ENCODE data around the gene KCNJ9. TPM values are rescaled to one million over a fixed set of nuclear protein-coding genes. Genes with fewer than 3 reads are reported as not detected.
"Not testable (repeated sequence)": the region's sequence is repeated elsewhere in the genome, so short reads cannot be mapped to it uniquely, and the experiment has no call there.

KCNJ9 gene
- total and polyA plus RNA-seq, 7 experiments from 2014 or later = 0.06 to 0.08 TPM; not detected in 5

DNA sequence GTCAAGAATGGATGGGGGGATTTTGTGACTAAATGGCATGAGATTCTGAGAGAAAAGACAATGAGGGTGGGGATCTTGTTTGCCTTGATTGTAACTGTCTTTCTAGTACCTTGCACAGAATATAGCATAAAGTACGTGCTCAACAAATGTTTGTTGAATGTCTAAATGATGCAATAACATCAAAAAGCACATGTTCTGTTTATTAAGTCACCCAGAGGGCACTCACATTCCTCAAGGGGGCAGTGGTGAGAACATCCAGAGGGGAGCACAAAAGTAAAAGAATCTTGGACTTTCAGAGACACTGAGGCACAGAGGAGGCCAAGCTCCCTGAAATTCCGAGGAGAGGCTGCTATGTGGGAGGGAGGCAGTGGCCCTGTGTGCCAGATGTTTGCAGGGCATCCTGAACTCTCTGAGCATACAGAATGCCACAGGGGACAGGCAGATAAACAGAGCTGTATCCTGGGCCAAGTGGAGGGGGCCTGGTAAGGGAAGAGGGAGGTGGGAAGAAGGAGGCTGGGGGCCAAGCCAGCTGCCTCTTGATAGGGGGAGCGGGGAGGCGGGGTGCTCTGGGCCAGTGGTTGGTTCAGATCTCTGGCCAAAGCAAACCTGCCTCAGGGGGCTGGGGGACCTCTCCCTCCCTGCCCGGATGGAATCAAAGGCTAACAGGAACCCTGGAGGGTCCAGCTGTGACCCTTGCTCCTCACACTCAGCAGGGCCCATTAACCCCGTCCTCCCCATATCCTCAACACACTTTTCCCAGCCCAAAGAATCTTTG lies 27.7 kb downstream of the KCNJ9 start:
- no peak overlapping the region for H3K4me3 ChIP-seq (ENCODE audit: low read length)
- peak in 6 of 9 donors; percentile 30 to 43 (median 38) for DNase-seq
- ChIA-PET POLR2A (no interaction called here), CTCF (interaction anchor here (0.7 to 1.5 kb wide), 5 partner anchors 22 to 183 kb away, joined by 3 to 4 read pairs (median 3); no protein-coding TSS in a partner anchor)
- no peak overlapping the region for H3K27ac ChIP-seq (ENCODE audit: low read depth, low read length)
- peak; percentile 64 for ATAC-seq
- no peaks in the 10 kb centered on the region for H3K4me1 ChIP-seq (ENCODE audit: control insufficient read depth in 2 of 2, insufficient read depth in 2 of 2, low read length in 2 of 2)
- no peak overlapping the region for H3K27ac Mint-ChIP-seq
- H3K27me3 ChIP-seq (ENCODE audit: control insufficient read depth in 2 of 2, insufficient read depth in 2 of 2, low read length in 2 of 2) = no peaks in the 10 kb centered on the region
- H3K9me3 ChIP-seq (ENCODE audit: control insufficient read depth in 2 of 3, low read length in 3 of 3) = no peaks in the 10 kb centered on the region
- H3K4me1 Mint-ChIP-seq = peaks cover 0 to 14% (median 0%) of the 10 kb centered on the region in 7 donors
- no peaks in the 10 kb centered on the region for H3K36me3 ChIP-seq (ENCODE audit: control insufficient read depth in 2 of 3, insufficient read depth in 3 of 3, low read length in 3 of 3)
- peaks cover 0 to 17% (median 6%) of the 10 kb centered on the region in 5 donors for H3K27me3 Mint-ChIP-seq
- no peaks in the 10 kb centered on the region for H3K36me3 Mint-ChIP-seq
- no peak overlapping the region for H3K4me3 Mint-ChIP-seq
- intact Hi-C loops (cut with micrococcal nuclease) = loop anchor here in 1 of 2 donors (2.0 to 10.0 kb wide), 2 partner anchors 268 to 496 kb away; no protein-coding TSS in a partner anchor
- peaks cover 0 to 2% (median 0%) of the 10 kb centered on the region in 11 donors for H3K9me3 Mint-ChIP-seq

DNA sequence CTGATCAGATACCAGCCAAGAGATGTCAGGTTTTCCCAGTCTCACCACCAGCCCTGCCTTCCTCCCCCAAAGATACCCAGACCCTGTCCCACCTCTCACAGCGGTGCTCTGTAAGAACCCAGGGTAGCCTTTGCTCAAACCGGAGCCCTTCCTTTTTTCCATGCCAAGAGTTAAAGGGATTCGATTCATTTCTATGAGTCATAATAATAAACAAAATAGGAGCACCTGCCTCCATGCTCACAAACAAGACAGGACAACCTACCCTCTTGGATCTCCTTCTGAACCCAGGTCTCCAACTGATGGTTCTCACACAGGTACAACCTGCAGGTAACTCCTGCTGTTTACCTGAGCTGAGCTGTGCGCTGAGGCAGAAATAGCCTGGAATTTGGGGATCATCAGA lies 28.3 kb downstream of the KCNJ9 start:
- Histone ChIP-seq H3K36me3 (ENCODE audit: control insufficient read depth in 2 of 3, insufficient read depth in 3 of 3, low read length in 3 of 3) (no peaks in the 10 kb centered on the region), H3K27ac (ENCODE audit: low read depth, low read length) (no peak overlapping the region), H3K9me3 (ENCODE audit: control insufficient read depth in 2 of 3, low read length in 3 of 3) (no peaks in the 10 kb centered on the region), H3K4me1 (ENCODE audit: control insufficient read depth in 2 of 2, insufficient read depth in 2 of 2, low read length in 2 of 2) (no peaks in the 10 kb centered on the region), H3K27me3 (ENCODE audit: control insufficient read depth in 2 of 2, insufficient read depth in 2 of 2, low read length in 2 of 2) (no peaks in the 10 kb centered on the region), H3K4me3 (ENCODE audit: low read length) (no peak overlapping the region)
- no peak overlapping the region for H3K4me3 Mint-ChIP-seq
- H3K9me3 Mint-ChIP-seq = peaks cover 0 to 2% (median 0%) of the 10 kb centered on the region in 11 donors
- POLR2A ChIA-PET = no interaction called here
- no peak for ATAC-seq
- H3K27ac Mint-ChIP-seq = no peak overlapping the region
- DNase-seq = no peak
- peaks cover 0 to 12% (median 0%) of the 10 kb centered on the region in 7 donors for H3K4me1 Mint-ChIP-seq
- intact Hi-C loops (cut with micrococcal nuclease) = loop anchor here in 1 of 2 donors (2.0 to 10.0 kb wide), 2 partner anchors 267 to 495 kb away; no protein-coding TSS in a partner anchor
- H3K27me3 Mint-ChIP-seq = peaks cover 0 to 17% (median 6%) of the 10 kb centered on the region in 5 donors
- CTCF ChIA-PET = interaction anchor here (0.9 to 1.1 kb wide), 2 partner anchors 24 to 106 kb away, joined by 3 read pairs; no protein-coding TSS in a partner anchor
- H3K36me3 Mint-ChIP-seq = no peaks in the 10 kb centered on the region

DNA sequence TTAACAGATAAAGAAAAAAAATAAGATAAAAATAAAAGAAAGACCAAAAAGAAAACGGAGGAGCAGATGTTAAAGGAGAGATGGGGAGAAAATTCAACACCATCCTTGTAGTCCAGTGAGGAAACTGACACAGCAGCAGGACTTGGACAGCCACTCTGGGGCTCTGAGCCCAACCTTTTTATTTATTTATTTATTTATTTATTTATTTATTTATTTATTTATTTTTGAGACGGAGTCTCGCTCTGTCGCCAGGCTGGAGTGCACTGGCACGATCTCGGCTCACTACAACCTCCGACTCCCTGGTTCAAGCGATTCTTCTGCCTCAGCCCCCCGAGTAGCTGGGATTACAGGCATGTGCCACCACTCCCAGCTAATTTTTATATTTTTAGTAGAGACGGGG lies 30.1 kb downstream of the KCNJ9 start:
- ATAC-seq; CTCF ChIA-PET; H3K27me3 ChIP-seq (ENCODE audit: control insufficient read depth in 2 of 2, insufficient read depth in 2 of 2, low read length in 2 of 2); H3K36me3 ChIP-seq (ENCODE audit: control insufficient read depth in 2 of 3, insufficient read depth in 3 of 3, low read length in 3 of 3); H3K27ac ChIP-seq (ENCODE audit: low read depth, low read length); DNase-seq; H3K4me1 ChIP-seq (ENCODE audit: control insufficient read depth in 2 of 2, insufficient read depth in 2 of 2, low read length in 2 of 2); H3K36me3 Mint-ChIP-seq; H3K9me3 Mint-ChIP-seq; intact Hi-C loops (cut with micrococcal nuclease); H3K27ac Mint-ChIP-seq; H3K9me3 ChIP-seq (ENCODE audit: control insufficient read depth in 2 of 3, low read length in 3 of 3); H3K4me3 Mint-ChIP-seq; POLR2A ChIA-PET; H3K4me1 Mint-ChIP-seq; H3K4me3 ChIP-seq (ENCODE audit: low read length): not testable (repeated sequence)
- peaks cover 0 to 20% (median 6%) of the 10 kb centered on the region in 5 donors for H3K27me3 Mint-ChIP-seq

DNA sequence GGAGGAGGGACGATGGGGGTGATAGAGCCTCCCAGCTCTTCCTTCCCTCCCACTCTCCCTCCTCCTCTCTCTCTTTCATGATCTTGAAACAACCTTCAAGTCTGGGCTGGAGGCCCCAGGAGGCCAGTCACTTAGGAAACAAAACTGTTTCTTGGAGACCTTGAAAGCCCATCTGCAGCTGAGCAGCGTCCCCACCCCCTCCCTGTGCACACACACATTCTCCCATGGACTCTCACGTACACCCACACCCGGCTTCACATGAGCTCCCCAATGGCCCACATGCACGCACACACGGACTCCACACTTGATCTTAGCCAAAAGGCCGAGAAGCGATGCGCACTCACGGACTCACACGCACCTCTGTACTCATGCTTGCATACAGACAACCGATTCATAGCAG lies 31.0 kb downstream of the KCNJ9 start:
- ChIA-PET CTCF (no interaction called here), POLR2A (no interaction called here)
- no peak for ATAC-seq
- DNase-seq = no peak
- Histone ChIP-seq H3K9me3 (ENCODE audit: control insufficient read depth in 2 of 3, low read length in 3 of 3) (no peaks in the 10 kb centered on the region), H3K27ac (ENCODE audit: low read depth, low read length) (no peak overlapping the region), H3K36me3 (ENCODE audit: control insufficient read depth in 2 of 3, insufficient read depth in 3 of 3, low read length in 3 of 3) (no peaks in the 10 kb centered on the region), H3K4me3 (ENCODE audit: low read length) (no peak overlapping the region), H3K27me3 (ENCODE audit: control insufficient read depth in 2 of 2, insufficient read depth in 2 of 2, low read length in 2 of 2) (no peaks in the 10 kb centered on the region), H3K4me1 (ENCODE audit: control insufficient read depth in 2 of 2, insufficient read depth in 2 of 2, low read length in 2 of 2) (no peaks in the 10 kb centered on the region)
- Mint-ChIP-seq H3K4me1 (peaks cover 0 to 7% (median 0%) of the 10 kb centered on the region in 7 donors), H3K4me3 (no peak overlapping the region), H3K27ac (no peak overlapping the region), H3K9me3 (no peaks in the 10 kb centered on the region), H3K36me3 (no peaks in the 10 kb centered on the region), H3K27me3 (peaks cover 2 to 25% (median 13%) of the 10 kb centered on the region in 5 donors)
- intact Hi-C loops (cut with micrococcal nuclease) = no loop called here

DNA sequence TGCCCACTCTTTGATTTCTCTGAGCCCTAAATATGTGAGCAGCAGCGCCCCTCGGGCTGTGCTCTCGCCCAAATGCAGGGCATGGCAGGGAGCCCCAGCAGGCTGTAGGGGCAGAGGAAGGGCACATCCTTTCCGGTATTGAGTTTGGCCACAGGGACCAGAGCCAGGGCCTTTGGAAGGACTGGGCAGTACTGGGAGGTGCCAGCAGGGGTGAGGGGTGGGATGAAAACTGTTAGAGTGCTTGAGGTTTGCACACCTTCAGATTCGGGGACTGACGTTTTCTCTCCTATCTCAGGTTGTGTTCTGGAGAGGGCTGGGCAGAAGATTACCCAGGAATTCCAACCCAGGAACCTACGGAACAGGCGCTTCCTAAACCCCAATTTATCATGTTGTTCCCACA lies 32.1 kb downstream of the KCNJ9 start:
- Mint-ChIP-seq H3K4me1 (peaks cover 0 to 7% (median 0%) of the 10 kb centered on the region in 7 donors), H3K9me3 (no peaks in the 10 kb centered on the region), H3K27ac (no peak overlapping the region), H3K36me3 (peaks cover 0 to 3% (median 0%) of the 10 kb centered on the region in 5 donors), H3K4me3 (no peak overlapping the region), H3K27me3 (peaks cover 5 to 29% (median 18%) of the 10 kb centered on the region in 5 donors)
- Histone ChIP-seq H3K36me3 (ENCODE audit: control insufficient read depth in 2 of 3, insufficient read depth in 3 of 3, low read length in 3 of 3) (no peaks in the 10 kb centered on the region), H3K9me3 (ENCODE audit: control insufficient read depth in 2 of 3, low read length in 3 of 3) (no peaks in the 10 kb centered on the region), H3K27me3 (ENCODE audit: control insufficient read depth in 2 of 2, insufficient read depth in 2 of 2, low read length in 2 of 2) (no peaks in the 10 kb centered on the region), H3K4me1 (ENCODE audit: control insufficient read depth in 2 of 2, insufficient read depth in 2 of 2, low read length in 2 of 2) (no peaks in the 10 kb centered on the region), H3K27ac (ENCODE audit: low read depth, low read length) (no peak overlapping the region), H3K4me3 (ENCODE audit: low read length) (no peak overlapping the region)
- ChIA-PET CTCF (no interaction called here), POLR2A (no interaction called here)
- ATAC-seq (no peak), DNase-seq (no peak)
- intact Hi-C loops (cut with micrococcal nuclease) = no loop called here

DNA sequence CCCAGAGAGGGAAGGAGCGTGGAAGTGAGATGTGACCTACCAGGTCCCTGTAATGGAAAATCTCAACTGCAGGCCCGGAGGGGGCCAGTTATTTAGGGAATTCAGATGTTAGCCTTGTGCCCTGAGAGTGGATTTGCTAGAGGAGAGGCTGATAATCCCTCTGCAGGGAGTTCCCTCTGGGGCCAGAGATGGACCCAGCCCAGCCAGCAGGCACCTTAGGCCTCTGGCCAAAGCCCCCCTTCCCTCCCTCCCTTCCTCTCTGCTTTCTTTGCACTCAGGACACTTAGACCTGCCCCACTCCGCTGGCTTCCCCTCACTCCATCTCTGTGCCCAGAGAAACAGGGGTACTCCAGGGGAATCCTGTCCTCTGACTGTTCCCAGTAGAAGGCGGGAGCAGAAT lies 32.7 kb downstream of the KCNJ9 start:
- intact Hi-C loops (cut with micrococcal nuclease) = no loop called here
- Histone ChIP-seq H3K27me3 (ENCODE audit: control insufficient read depth in 2 of 2, insufficient read depth in 2 of 2, low read length in 2 of 2) (no peaks in the 10 kb centered on the region), H3K27ac (ENCODE audit: low read depth, low read length) (no peak overlapping the region), H3K4me1 (ENCODE audit: control insufficient read depth in 2 of 2, insufficient read depth in 2 of 2, low read length in 2 of 2) (no peaks in the 10 kb centered on the region), H3K36me3 (ENCODE audit: control insufficient read depth in 2 of 3, insufficient read depth in 3 of 3, low read length in 3 of 3) (no peaks in the 10 kb centered on the region), H3K9me3 (ENCODE audit: control insufficient read depth in 2 of 3, low read length in 3 of 3) (no peaks in the 10 kb centered on the region), H3K4me3 (ENCODE audit: low read length) (no peak overlapping the region)
- ChIA-PET CTCF (no interaction called here), POLR2A (no interaction called here)
- Mint-ChIP-seq H3K9me3 (no peaks in the 10 kb centered on the region), H3K27ac (no peak overlapping the region), H3K27me3 (peaks cover 5 to 29% (median 14%) of the 10 kb centered on the region in 5 donors), H3K36me3 (peaks cover 0 to 4% (median 0%) of the 10 kb centered on the region in 5 donors), H3K4me1 (peaks cover 0 to 2% (median 0%) of the 10 kb centered on the region in 7 donors), H3K4me3 (no peak overlapping the region)
- DNase-seq = no peak
- no peak for ATAC-seq

Measured in naive thymus-derived CD4-positive, alpha-beta T cell (primary cell).